Measurements from ENCODE around the gene OXER1. TPM values are rescaled to one million over a fixed set of nuclear protein-coding genes. Genes with fewer than 3 reads are reported as not detected.

Gene OXER1
- polyA plus RNA-seq, 3 donors: 6.2 to 7.9 (median 6.6) TPM

DNA sequence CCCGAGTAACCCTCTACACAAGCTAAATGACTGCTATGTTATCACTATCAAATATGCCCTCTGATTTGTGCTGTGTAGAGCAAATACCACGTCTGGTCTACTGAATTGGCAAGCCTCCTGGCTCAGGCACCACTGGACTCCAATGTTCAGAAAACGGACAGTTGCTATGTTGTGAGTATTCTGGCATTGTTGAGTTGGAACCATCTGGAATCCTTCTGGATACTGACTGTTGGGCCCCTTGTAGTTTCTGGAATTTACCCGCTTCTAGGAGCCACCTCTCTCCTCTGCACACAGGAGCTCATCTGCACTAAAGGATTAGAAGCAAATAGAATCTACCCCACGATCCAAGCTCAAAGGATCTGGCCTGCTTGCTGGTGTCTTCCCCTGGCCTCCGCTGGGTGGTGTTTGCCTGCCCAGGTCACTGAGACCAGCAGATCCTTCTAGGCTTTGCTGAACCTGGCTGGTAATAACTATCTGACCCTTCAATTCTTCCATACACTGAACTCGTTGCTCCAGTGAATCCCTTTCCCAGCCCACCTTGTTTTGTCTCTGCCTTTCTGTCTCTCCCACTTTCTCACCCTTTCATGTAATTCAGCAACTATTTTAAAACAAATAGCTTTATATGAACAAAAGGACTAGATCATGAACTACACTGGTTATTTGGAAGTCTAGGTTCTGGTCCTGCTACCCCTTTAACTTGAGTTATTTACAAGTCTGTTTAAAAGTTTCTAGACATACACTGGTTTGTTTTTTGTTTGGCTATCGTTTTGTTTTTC, 30.5 kb upstream of the OXER1 start:
- no peak for DNase-seq (ENCODE audit: low read depth in 3 of 3, low spot score in 2 of 3)

DNA sequence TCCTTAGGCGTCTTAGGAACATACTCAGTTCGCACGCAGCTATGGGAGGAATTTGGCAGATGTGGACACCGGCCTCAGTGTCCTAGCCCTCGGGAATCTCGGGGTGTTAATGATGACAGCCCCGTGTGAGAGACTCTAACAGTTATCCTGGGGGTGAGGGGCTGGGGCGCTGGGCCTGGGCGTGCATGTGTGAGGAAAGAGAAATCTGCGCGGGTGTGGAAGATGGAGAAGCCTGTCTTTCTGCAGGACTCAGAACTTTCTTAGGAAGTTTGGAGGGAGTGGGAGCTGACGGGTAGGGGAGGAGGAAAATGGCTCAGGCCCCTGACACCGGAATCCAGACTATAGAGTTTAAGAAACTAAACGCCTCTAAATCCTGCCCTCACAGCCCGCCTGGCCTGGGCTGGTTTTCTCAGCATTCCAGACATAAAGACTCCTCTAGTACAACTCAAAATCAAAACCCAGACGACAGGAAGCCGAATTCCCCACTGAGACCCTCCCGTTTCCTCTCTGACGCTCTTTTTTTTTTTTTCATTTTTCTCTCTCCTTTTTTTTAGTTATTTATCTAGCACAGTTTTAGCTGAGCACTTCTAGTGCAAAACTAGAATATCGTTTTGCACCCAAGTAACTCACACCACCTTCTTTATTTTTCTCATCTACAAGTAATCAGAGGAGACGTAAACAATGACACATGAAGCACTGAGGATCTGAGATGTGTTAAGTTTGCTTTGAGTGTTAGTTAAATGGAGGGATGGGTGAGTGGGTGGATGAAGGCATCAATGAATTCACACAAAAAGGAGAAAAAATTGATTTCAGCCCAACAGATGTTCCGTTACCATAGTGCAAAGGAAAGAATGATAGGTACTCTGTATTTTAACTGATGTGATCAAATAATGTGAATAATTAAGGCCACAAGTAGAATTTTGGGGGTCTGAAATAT, 29.7 kb upstream of the OXER1 start:
- DNase-seq (ENCODE audit: low read depth in 3 of 3, low spot score in 2 of 3): no peak

DNA sequence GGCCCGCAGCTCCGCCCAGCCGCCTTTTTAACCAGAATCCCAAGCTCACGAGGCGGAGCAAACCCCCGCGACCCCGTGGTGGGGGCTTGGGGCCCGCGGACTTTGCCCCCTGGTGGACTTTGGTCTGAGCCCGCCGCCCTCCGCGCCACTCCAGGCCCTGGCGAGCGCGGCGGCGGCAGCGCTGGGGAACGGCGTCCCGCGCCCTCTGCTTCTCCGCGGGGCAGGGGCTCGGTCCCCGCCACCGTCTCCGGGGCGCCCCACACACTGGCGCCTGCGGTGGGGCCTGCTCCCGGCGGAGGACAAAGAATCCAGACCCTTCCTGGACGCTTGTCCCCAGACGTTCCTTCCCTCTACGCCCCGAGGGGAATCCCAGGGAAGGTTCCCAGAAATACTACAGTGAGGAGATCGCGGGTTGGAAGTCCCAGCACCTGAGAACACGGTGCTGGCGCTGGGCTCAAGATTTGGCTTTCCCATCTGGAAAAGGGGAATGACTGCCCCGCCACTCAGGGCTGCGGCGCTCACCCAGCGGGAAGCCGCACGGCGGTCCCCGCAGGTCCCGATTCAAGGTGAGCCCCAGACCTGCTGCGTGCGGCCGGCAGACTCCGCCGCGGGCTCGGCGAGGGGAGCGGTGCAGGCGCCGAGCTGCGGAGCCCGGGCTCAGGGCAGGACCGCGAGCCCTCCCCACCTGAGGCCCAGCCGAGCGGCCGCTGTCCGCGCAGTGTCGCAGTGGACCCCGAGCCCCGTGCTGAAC, 28.8 kb upstream of the OXER1 start, which contains the start of gene HAAO:
Gene HAAO, minus strand, starts transcription at position 1 of the 751 bp plus-strand sequence. CDS start 47 bp downstream, outside the sequence.
- DNase-seq (ENCODE audit: low read depth in 3 of 3, low spot score in 2 of 3): no peak

DNA sequence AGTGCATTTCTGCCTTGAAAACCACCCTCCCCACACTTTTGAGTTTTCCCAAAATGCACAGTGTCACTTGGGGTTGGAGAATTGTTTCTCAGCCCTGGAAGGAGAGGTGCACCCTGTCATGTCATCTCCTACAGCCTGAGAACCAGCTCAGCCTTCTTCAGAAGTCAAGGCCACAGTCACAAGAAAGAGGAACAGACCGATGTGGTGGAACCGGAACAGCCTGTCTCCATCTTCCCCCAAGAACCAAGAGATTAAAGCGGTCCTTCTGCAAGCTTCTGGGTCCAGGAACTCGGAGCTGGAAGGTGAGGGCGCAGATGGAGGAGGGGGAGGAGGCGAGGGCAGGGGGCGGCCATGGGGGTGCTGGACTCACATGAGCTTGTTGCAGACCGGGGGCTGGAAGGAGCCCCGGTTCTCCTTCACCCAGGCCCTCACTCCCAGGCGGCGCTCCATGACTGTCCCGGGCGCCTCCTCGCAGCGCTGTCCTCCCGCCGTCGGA, 28.2 kb upstream of the OXER1 start:
- DNase-seq (ENCODE audit: low read depth in 3 of 3, low spot score in 2 of 3): no peak

DNA sequence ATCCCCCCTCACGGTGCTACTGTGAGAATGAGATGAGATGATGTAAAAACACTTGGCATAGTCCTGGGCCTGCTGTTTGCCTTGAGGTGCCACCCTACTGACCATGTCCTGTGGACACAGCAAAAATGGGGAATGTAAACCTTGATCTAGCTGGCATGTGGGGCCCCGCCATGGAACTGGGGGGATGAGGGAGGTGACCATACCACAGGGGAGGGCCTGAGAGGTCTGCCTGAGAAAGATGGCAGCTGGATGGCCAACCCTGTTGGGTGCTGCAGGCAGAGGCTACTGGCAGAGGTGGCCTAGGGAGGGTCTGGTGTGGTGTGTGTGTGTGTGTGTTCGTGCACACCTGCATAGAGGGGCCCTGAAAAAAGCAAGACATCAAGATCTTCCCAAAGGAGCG, 27.7 kb upstream of the OXER1 start:
- DNase-seq (ENCODE audit: low read depth in 3 of 3, low spot score in 2 of 3): no peak

DNA sequence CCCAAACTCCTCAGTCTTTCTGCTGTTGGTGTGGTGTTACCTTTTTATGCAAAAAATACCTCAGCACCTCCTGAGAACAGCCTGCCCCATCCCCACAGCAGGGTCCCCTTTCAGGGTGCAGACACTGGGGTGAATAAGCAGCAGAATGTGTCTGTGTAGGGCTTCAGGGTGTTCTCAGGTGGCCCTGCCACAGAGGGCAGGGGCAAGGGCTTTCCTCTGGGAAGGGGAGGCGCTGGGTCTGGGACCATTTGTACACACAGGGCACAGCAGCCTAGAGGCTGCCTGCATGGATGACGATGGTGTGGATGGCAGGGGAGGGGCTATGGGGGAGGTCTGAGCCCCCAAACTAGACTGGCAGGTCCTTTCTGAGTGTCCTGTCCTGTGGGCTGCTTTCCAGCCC, 25.8 kb upstream of the OXER1 start:
- no peak for DNase-seq (ENCODE audit: low read depth in 3 of 3, low spot score in 2 of 3)

DNA sequence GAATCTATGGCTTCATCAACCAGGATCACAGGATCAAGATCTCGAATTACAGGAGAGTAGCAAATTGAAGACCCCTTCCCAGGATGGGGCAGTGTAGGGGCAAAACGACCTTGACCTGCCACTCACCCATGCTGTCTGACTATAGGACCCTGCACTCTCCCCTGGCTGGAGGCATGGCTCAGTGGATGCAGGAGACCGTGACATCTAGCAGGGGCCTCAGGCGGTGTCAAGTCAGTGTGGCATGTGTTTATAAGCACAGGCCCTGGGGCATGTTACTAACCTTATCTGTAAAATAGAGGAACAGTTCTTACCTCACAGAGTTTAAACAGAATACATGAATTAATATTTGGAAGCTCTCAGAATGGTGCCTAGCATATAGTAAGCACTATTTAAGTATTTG, 24.9 kb upstream of the OXER1 start:
- DNase-seq (ENCODE audit: low read depth in 3 of 3, low spot score in 2 of 3): no peak

DNA sequence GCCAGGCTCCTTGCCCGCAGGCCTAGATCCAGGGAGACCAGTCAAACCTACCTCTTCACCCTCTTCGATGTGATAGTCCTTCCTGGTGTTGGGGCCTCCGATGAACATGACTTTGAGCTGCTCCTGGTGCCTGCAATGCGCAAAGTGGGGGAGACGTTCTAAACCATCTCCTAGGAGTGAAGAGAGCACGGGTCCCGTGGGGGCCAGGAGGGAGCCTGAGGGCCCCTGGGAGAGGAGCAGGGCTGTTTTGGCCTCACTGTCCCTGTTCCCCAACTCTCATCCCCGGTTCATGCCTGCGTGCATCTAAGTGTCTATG, 24.5 kb upstream of the OXER1 start:
- no peak for DNase-seq (ENCODE audit: low read depth in 3 of 3, low spot score in 2 of 3)

DNA sequence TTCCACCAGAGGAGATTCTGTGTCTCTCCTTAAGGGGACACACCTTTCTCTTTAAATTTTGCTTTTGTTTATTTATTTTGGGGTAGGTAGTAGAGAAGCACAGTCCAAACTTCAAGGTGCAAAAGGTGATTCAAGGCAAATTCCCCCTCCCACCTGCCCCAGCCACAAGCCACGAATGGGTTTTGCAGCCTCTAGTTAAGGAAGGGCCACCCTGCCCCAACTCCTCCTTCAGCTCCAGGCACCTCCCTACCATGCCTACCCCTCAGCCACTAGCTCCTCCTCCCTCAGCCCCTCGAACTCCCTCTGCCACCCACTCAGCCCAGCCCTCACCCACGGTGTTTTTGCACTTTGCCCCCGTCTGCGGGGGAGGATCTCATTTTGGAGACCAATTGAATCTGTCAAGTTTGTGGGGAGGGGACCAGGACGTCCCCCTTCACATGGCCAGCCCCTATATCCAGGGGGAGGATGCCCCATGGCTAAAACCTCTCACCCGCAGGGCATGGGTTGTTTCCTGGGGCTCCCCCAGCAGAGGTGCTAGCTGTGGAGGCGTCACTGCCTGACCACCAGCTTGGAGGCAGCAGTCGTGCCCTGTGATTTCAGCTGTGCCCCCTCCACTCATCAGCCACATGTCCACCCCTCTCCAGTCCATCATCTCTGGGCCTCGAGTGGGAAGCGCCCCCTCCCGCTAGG, 24.0 kb upstream of the OXER1 start:
- no peak for DNase-seq (ENCODE audit: low read depth in 3 of 3, low spot score in 2 of 3)

DNA sequence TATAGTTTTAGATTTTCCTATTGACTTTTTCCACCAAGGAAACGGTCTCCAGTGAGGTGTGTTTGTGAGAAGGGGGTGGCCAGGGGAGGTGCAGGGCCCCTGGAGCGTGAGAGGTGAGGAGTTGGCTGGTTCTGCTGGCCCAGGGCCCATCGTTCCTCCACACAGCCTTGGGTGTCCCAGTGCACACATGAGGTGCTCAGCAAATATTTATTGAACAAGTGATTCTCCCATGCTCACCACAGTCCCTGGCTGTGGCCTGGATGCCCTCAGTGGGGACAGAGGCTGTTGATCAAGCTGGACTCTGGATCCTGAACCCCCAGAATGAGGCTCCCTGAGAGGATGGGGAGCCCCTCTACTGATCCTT, 23.5 kb upstream of the OXER1 start:
- DNase-seq (ENCODE audit: low read depth in 3 of 3, low spot score in 2 of 3): no peak

DNA sequence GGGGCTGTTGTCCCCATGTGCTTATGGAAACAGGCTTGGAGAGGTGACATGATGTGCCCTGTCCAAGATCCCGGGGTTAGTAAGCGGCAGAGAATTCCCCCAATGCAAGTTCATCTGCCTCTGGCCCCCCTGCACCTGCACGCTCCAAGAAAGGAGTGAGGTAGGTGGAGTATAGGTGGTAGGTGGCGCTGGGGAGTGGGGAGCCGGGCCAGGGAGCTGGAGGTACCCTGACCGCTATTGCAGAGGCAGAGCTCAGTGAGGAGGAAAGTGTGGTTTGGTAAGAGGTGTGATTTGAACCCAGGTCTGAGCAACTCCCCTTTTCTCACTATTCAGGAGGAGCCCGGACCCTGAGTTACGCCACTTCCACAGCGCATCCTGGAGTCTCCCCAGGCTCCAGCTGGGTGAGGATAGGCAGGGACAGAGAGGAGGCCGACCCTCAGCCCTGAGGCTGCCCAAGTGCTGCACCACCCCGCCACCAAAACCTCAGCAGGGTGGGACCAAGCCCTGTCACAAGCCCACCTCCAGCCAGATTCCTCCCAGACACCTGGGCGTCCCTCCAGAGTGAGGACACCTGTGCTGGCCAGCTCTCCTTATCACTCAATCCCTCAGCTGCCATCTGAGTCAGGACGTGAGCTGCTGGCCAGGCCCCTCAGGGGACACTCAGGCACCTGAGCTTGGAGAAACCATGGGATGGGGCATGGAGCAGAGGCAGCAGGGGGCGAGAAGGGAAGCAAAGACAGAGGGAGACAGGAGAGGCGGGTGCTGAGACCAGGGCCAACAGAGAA, 22.8 kb upstream of the OXER1 start:
- DNase-seq (ENCODE audit: low read depth in 3 of 3, low spot score in 2 of 3): no peak

DNA sequence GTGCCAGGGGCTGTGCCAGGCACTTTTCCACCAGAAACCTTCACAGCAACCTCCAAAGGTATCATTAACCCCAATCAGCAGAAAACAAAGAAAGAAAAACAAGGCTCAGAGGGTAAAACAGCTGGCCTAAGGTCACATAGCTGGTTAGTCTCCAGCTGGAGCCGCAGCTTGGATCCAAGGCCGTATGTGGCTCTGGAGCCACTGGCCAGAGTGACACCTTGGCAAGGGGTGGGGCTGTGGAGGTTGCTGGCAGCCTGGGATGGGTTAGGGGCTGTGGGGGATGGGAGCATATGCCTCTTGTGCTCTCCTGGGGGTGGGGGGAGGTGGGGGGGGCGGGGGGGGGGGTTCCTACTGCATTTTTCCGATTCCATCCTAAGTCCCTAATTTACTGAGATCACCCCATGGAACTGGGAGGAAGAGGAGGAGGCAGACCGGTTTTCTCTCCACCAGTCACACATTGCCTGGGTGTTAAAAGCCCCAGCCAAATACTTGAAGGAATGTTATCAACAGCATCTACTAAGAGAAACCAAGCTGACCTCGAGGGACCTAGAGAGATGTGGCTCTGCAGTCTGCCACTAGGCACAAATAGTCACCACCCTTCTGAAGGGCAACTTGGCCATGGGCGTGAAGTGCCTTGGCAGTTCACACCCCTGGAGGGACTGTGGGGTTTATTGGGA, 20.4 kb upstream of the OXER1 start:
- DNase-seq (ENCODE audit: low read depth in 3 of 3, low spot score in 2 of 3): no peak

DNA sequence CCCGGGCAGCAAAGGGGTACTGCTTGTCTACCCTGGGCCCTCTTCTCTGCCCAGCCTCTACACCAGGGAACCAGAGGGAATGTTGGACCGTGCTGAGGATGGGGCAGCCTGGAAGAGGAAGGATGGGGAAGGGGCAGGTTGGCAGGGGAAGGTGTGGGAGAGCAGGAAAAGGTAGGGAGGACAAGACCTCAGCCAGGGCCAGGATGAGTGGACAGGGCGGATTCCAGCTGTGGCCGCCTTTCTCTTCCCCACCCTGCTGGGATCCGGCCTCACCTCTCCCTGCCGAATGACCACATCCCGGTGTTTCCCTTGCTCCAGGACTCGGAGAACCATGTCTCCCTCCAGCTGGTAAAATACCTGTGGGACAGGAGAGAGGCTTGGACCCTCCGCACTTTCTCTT, 19.6 kb upstream of the OXER1 start:
- no peak for DNase-seq (ENCODE audit: low read depth in 3 of 3, low spot score in 2 of 3)

DNA sequence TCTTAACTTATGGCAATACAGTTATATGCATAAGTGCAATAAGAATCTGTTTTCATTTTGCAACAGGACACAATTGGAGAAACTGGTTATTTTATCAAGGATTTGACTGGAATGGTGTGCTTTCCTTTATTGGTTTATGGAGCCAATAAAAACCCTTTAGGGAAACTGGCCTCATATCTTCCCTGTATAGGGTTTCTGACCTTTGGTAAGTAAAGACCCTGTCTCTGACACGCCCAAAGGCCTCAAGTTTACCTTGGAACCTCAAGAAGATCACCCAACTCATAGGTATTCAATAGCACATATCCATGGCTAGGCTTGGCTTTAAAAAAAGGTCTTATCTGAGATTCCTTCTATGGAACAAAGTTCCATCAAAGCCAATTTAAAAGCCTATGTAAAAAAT, 17.2 kb upstream of the OXER1 start:
- DNase-seq (ENCODE audit: low read depth in 3 of 3, low spot score in 2 of 3): no peak

DNA sequence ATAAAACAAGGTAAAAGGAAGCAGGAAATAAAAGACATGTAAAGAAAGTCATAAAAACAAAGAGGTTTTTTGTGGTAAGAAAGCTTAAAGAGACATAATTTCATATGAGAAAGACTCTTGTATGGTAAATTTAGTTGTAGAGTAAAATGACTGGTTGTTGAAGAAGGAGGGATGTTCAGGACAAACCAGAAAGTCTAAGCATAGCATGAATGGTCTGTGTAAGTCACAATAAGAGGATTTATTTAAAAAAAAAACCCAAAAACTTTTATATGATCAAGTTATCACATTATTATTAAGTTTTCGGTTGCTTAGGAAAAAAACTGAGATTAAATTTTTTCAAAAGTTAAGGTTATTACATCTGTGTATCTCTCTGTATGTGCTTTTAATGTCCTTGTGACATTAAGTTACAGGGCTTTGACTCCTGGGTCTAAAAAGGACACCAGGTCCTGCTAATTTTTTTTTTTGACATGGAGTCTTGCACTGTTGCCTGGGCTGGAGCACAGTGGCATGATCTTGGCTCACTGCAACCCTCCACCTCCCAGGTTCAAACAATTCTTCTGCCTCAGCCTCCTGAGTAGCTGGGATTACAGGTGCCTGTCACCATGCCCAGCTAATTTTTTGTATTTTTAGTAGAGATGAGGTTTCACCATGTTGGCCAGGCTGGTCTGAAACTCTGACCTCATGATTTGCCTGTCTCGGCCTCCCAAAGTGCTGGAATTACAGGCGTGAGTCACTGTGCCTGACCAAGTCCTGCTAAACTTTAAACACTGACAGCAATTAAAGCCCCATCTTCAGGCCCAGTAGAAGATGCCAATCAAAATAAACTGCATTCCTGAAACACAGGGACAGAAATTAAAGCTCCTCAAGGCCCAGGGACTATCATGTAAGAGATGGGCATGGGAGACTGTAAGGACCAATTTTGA, 14.2 kb upstream of the OXER1 start:
- no peak for DNase-seq (ENCODE audit: low read depth in 3 of 3, low spot score in 2 of 3)

DNA sequence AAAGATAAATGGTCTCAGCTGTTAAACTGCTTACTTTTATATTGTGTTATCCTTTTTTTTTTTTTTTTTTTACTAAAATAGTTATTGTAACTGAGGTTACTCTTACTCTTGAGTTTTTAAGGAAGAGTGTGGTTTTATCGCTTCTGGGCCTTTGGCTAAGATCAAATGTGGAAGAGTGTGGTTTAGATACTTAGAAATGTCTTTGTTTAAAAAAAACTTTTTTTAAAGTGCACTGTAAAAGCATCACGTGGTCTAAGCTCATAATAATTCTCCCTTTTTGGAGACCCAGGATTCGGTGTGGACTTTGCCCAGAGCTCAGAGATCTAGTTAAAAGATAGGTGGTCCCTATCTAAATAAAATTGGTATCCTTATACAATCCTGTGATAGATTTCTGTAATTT, 11.9 kb upstream of the OXER1 start:
- DNase-seq (ENCODE audit: low read depth in 3 of 3, low spot score in 2 of 3): no peak

DNA sequence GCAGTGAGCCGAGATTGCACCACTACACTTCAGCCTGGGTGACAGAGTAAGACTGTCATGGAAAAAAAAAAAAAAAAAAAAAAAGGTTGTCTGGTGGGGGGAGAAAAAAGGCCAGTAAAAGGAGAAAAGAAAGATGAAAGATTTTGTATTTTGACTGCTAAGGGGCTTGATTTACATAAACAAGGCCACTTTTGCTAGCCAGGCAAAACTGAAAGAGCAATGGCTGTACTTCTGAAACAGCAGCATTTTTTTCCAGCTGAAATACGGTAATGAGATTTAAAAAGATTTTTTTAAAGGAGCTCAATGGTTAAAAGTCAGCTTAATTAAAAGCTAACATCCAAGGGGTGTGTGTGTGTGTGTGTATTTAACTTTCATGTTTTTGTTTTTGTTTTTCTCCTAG, 11.3 kb upstream of the OXER1 start:
- DNase-seq (ENCODE audit: low read depth in 3 of 3, low spot score in 2 of 3): no peak

DNA sequence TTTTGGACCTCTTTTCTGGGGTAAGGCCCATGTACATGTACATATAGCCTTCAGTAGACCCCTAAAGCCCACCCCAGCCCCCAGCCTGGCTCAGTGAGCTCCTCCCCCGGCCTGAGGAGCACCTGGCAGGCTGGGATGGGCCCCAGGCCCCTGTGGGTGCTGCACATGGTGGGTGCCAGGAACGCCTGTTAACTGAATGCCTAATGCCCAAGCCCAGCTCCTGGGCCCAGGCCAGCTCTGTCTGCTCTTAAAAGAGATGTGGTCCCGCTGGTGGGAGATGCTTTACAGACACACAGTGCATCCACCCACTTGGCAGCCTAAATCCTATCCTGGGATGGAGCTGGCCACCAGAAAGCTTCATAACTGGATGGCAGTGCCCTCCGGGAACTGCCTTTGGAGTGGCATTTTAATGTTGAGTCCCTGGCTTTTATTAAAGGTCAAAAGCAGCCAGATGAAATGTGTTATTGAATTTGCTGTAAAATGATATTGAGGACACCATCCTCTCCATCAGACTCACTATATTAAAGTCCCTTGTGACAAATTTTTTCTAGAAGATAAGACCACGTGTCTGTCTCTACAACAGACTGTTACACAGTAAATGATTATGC, 7.7 kb upstream of the OXER1 start:
- DNase-seq (ENCODE audit: low read depth in 3 of 3, low spot score in 2 of 3): no peak
